Measurements from ENCODE around the gene PALS1. TPM values are rescaled to one million over a fixed set of nuclear protein-coding genes. Genes with fewer than 3 reads are reported as not detected.

PALS1 gene
- 5.7 TPM for polyA plus RNA-seq (2012; ENCODE audit: insufficient read depth, insufficient read length, low read depth)

DNA sequence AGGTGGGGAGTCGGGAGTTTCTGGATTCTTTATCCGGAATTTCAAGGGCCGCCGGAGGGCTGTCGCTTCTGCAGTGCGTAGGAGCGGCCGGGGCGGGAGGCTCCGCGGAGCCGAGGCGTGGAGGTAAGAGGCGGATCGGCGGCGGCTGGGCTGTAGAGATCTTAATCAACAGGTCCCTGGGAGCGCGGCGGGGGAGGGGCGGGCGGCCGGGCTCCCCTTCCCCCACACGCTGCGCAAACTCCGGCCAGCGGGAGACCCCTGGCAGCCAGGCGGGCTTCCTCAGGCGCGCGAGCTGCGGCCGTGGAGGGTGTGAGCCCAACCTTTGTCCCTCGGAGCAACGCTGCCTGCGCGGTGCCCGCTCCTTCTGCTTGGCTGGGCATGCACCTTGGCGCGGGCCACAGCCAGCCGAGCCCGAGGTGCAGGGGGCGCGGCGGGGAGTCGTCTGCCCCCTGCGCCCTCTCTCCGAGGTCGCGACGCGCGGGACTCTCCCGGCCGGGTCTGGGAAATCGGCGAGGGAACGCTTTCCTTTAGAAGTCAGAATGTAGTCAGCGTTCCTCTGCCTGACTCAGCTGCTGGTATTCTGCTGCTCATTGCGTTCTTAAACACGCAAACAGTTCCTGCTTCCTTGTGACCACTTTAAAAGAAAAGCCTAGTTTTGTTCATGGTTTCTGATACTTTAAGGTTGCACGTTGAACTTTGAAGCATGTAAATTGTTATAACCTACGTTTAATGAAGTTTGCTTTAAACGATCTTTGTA lies at the start of gene PALS1:
TSS of gene PALS1 (plus strand) at position 25 of the 757 bp plus-strand sequence. CDS start 37,736 bp downstream, outside the sequence.
- DNase-seq = no peak

DNA sequence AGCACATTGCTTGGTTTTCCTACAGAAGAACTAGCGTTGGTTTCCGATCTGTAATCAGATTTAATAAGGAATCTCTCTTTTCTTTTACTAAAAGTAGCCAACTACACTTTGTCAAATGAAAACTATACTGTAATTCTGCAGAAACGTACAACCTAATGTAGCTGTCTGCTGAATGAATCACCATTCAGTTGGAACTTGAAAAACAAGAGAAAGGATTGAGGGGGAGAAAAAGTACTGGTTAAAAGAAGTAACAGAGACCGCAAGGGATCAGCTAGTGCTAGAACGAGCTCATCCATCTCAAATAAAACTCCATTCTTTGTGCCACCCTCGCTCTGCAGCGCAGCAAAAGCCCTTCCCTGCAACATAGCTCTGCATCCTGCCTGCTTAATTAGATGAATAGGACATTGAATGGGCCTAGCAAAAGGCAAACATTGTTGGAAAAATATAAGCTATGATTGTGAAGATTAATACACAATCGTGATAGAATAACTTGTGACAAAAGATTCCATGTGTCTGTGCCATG lies 49.4 kb upstream of the PALS1 start:
- no peak overlapping the region for H3K4me3 ChIP-seq (ENCODE audit: low read depth, low read length)
- no peak for DNase-seq
- no peaks in the 10 kb centered on the region for H3K9me3 ChIP-seq
- TF ChIP-seq, protein P1, sequence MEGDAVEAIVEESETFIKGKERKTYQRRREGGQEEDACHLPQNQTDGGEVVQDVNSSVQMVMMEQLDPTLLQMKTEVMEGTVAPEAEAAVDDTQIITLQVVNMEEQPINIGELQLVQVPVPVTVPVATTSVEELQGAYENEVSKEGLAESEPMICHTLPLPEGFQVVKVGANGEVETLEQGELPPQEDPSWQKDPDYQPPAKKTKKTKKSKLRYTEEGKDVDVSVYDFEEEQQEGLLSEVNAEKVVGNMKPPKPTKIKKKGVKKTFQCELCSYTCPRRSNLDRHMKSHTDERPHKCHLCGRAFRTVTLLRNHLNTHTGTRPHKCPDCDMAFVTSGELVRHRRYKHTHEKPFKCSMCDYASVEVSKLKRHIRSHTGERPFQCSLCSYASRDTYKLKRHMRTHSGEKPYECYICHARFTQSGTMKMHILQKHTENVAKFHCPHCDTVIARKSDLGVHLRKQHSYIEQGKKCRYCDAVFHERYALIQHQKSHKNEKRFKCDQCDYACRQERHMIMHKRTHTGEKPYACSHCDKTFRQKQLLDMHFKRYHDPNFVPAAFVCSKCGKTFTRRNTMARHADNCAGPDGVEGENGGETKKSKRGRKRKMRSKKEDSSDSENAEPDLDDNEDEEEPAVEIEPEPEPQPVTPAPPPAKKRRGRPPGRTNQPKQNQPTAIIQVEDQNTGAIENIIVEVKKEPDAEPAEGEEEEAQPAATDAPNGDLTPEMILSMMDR (IDR thresholded peaks at IDR 0.05; ENCODE audit: low read depth, low read length) = no peak
- H3K36me3 ChIP-seq = no peaks in the 10 kb centered on the region
- H3K27me3 ChIP-seq = no peaks in the 10 kb centered on the region
- no peaks in the 10 kb centered on the region for H3K4me1 ChIP-seq

More for the DNA sequence above, at the start of gene PALS1:
- Histone ChIP-seq H3K36me3 (no peaks in the 10 kb centered on the region), H3K4me3 (ENCODE audit: low read depth, low read length) (peak within 1 kb of the TSS; percentile 93), H3K27me3 (no peaks in the 10 kb centered on the region), H3K9me3 (no peaks in the 10 kb centered on the region), H3K4me1 (no peaks in the 10 kb centered on the region; the same call in 1 of the 2 replicates)
- TF ChIP-seq, protein P1 (IDR thresholded peaks at IDR 0.05; ENCODE audit: low read depth, low read length) = no peak

DNA sequence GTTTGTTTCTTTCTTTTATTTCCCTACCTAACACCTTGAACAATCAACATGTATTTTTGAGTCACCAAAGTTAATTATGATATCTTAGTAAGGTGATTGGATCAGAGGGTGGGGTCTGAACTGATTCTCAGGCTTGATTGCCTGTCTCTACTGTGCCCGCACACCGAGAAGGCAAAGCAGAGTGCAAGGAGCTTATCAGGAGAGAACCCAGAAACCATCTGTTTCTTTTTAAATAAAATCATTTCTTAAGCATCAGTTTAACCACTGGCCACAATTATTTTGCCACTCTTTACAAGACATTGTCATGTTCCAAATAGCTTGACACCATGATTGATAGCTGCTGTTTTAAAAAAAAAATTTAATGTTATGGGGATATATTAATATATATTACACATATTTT lies 48.9 kb upstream of the PALS1 start:
- Histone ChIP-seq H3K9me3 (no peaks in the 10 kb centered on the region), H3K4me1 (no peaks in the 10 kb centered on the region), H3K36me3 (no peaks in the 10 kb centered on the region), H3K4me3 (ENCODE audit: low read depth, low read length) (no peak overlapping the region), H3K27me3 (no peaks in the 10 kb centered on the region)
- no peak for DNase-seq
- TF ChIP-seq, protein P1 (IDR thresholded peaks at IDR 0.05; ENCODE audit: low read depth, low read length) = no peak

DNA sequence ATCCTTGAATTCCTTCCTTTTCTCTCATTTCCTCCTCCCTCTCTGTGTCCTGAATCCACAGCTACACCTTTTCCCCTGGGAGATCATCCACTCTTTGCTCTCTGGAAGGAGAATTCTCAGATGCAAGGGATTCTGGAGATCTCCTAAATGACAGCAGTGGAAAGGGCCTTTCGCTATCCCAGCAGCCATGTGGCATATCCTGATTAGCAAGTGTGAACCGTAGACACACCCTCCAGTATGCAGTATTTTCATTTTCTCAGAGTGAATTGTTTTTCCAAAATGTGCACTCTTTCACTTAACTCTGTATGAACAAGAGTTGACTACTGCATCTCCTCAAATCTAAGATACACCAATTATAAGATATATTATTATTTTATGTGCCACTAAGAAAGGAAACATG lies 46.0 kb upstream of the PALS1 start:
- H3K27me3 ChIP-seq = no peaks in the 10 kb centered on the region
- TF ChIP-seq, protein P1 (IDR thresholded peaks at IDR 0.05; ENCODE audit: low read depth, low read length) = no peak
- no peaks in the 10 kb centered on the region for H3K36me3 ChIP-seq
- H3K9me3 ChIP-seq = no peaks in the 10 kb centered on the region
- H3K4me3 ChIP-seq (ENCODE audit: low read depth, low read length) = no peak overlapping the region
- H3K4me1 ChIP-seq = no peaks in the 10 kb centered on the region
- no peak for DNase-seq

DNA sequence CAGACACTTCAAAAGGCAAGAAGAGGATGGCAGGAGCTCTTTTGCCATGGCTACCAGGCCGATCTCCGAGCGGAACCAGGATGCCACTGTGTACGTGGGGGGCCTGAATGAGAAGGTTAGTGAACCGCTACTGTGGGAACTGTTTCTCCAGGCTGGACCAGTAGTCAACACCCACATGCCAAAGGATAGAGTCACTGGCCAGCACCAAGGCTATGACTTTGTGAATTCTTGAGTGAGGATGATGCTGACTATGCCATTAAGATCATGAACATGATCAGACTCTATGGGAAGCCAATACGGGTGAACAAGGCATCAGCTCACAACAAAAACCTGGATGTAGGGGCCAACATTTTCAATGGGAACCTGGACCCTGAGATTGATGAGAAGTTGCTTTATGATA lies 42.2 kb upstream of the PALS1 start:
- Histone ChIP-seq H3K36me3 (no peaks in the 10 kb centered on the region), H3K9me3 (no peaks in the 10 kb centered on the region), H3K4me3 (ENCODE audit: low read depth, low read length) (no peak overlapping the region), H3K27me3 (no peaks in the 10 kb centered on the region), H3K4me1 (no peaks in the 10 kb centered on the region)
- TF ChIP-seq, protein P1 (IDR thresholded peaks at IDR 0.05; ENCODE audit: low read depth, low read length) = no peak
- DNase-seq = no peak

DNA sequence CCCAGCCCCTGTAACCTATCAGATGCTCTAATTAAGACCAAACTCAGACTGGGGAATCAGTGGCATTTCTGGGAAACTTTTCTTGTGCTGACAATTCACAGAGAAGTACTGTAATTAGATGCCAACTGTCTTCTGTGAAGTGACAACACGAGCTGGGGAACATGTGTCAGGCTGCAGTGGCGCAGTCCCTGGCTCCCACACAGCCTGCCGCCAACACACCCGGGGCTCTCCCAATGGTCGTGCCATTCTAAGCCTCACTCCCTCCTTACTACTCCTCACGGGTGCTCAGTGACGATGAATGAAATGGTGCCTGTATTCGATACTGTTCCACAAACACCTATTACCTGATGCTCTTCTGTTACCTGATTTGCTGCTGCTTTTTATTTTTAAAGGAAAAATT lies 33.4 kb upstream of the PALS1 start:
- no peak for DNase-seq
- Histone ChIP-seq H3K36me3 (no peaks in the 10 kb centered on the region), H3K4me1 (no peaks in the 10 kb centered on the region), H3K4me3 (ENCODE audit: low read depth, low read length) (no peak overlapping the region), H3K27me3 (no peaks in the 10 kb centered on the region), H3K9me3 (no peaks in the 10 kb centered on the region)
- TF ChIP-seq, protein P1 (IDR thresholded peaks at IDR 0.05; ENCODE audit: low read depth, low read length) = no peak

All from BE2C (cell line).